SK-N-SH (cell line): ENCODE data around the gene SLC22A5. TPM values are rescaled to one million over a fixed set of nuclear protein-coding genes. Genes with fewer than 3 reads are reported as not detected.

Experiments used
- CTCF ChIA-PET: fragments of 300-600, 350-600 bp; formaldehyde crosslinking; extraction: SDS; loops from one replicate; lab custom pipeline; 2021; lab: Yijun Ruan, JAX
- POLR2A ChIA-PET: fragments of 350-600 bp; sonication (Branson Sonifier 250); formaldehyde crosslinking; extraction: SDS; loops from one replicate; lab custom pipeline; 2020; ENCODE audit warnings: antibody characterized with exemption, inconsistent platforms; lab: Yijun Ruan, JAX
- DNase-seq: peaks from one replicate; pipeline ENCODE4 v3.0.0; 2012
- H2AFZ ChIP-seq: fragments of 200-600 bp; sonication (generic); 2 replicates; pipeline ENCODE4 v1.8.1; 2016; ENCODE audit warnings: antibody characterized with exemption, mild to moderate bottlenecking, low read depth
- H3F3A ChIP-seq: fragments of 200-600 bp; sonication (generic); replicated peaks from 2 replicates; pipeline ENCODE3; 2016; ENCODE audit warnings: antibody characterized with exemption, mild to moderate bottlenecking; ENCODE audit not compliant: insufficient read depth
- H3K27ac ChIP-seq, 2 experiments: fragments of 200-500 bp in 1 of 2; fragments of 200-600 bp in 1 of 2; sonication (Bioruptor generic) in 1 of 2; sonication (generic), shearing (Covaris generic) in 1 of 2; 2 replicates each; pipeline versions ENCODE4 v1.5.1 to v1.6.1; 2014 to 2016; ENCODE audit warnings: low read depth in 2 of 2, inconsistent platforms in 1 of 2, low read length in 1 of 2, mild to moderate bottlenecking in 1 of 2, mixed read lengths in 1 of 2
- H3K27me3 ChIP-seq: fragments of 200-600 bp; sonication (generic), shearing (Covaris generic); 2 replicates; pipeline ENCODE4 v1.6.1; 2016; ENCODE audit warnings: mixed run types; ENCODE audit not compliant: insufficient read depth
- H3K36me3 ChIP-seq, 2 experiments: fragments of 200-500 bp in 1 of 2; fragments of 200-600 bp in 1 of 2; sonication (Bioruptor generic) in 1 of 2; sonication (generic) in 1 of 2; replicated peaks in 1 of 2; 2 replicates each; pipeline versions ENCODE3 to v1.5.1; 2014 to 2016; ENCODE audit warnings: low read length in 1 of 2, mild to moderate bottlenecking in 1 of 2; ENCODE audit not compliant: insufficient read depth in 2 of 2, control insufficient read depth in 1 of 2
- H3K4me1 ChIP-seq, 2 experiments: fragments of 200-500 bp in 1 of 2; fragments of 200-600 bp in 1 of 2; sonication (Bioruptor generic) in 1 of 2; sonication (generic), shearing (Covaris generic) in 1 of 2; 2 replicates each; pipeline versions ENCODE4 v1.5.1 to v1.6.1; 2014 to 2016; ENCODE audit warnings: low read depth in 1 of 2, low read length in 1 of 2, mixed run types in 1 of 2; ENCODE audit not compliant: insufficient read depth in 2 of 2, control insufficient read depth in 1 of 2
- H3K4me2 ChIP-seq: fragments of 200-600 bp; sonication (generic), shearing (Covaris generic); 2 replicates; pipeline ENCODE4 v1.6.1; 2017; ENCODE audit warnings: mixed run types
- H3K4me3 ChIP-seq, 2 experiments: fragments of 200-500 bp in 1 of 2; fragments of 200-600 bp in 1 of 2; sonication (Bioruptor generic) in 1 of 2; sonication (generic), shearing (Covaris generic) in 1 of 2; 2 replicates each; pipeline versions ENCODE4 v1.5.1 to v1.8.1; 2014 to 2016; ENCODE audit warnings: low read depth in 2 of 2, inconsistent platforms in 1 of 2, low read length in 1 of 2, mild to moderate bottlenecking in 1 of 2, mixed read lengths in 1 of 2, moderate library complexity in 1 of 2
- H3K79me2 ChIP-seq: fragments of 200-600 bp; sonication (generic); 2 replicates; pipeline ENCODE4 v1.8.1; 2017; ENCODE audit warnings: mild to moderate bottlenecking; ENCODE audit not compliant: insufficient read depth
- H3K9ac ChIP-seq: fragments of 200-600 bp; sonication (generic); 2 replicates; pipeline ENCODE4 v1.6.1; 2017; ENCODE audit warnings: mixed run types
- H3K9me2 ChIP-seq: fragments of 200-600 bp; sonication (generic); 2 replicates; pipeline ENCODE4 v1.6.1; 2017; ENCODE audit warnings: mixed run types
- H3K9me3 ChIP-seq: fragments of 200-600 bp; sonication (generic); 2 replicates; pipeline ENCODE4 v1.6.1; 2017; ENCODE audit warnings: mixed run types, mild to moderate bottlenecking, moderate library complexity
- H4K20me1 ChIP-seq: fragments of 200-600 bp; sonication (generic); 2 replicates; pipeline ENCODE4 v1.6.1; 2017; ENCODE audit warnings: mild to moderate bottlenecking, mixed run types; ENCODE audit not compliant: insufficient read depth
- CHD2 ChIP-seq: fragments of 150-350 bp; IDR thresholded peaks from 2 replicates; pipeline ENCODE4 v1.6.1; 2018; ENCODE audit warnings: low read length; ENCODE audit not compliant: partially characterized antibody
- ELF1 ChIP-seq: IDR thresholded peaks from 2 replicates; pipeline ENCODE4 v1.4.0; 2012
- EZH2phosphoT487 ChIP-seq: fragments of 200-600 bp; sonication (generic); IDR thresholded peaks from 2 replicates; pipeline ENCODE4 v1.6.1; 2017; ENCODE audit warnings: low read depth, mixed run types, mild to moderate bottlenecking, antibody characterized with exemption, moderate library complexity, borderline replicate concordance
- FOSL2 ChIP-seq: IDR thresholded peaks from 2 replicates; pipeline ENCODE4 v1.4.0; 2012; ENCODE audit warnings: low read depth, mild to moderate bottlenecking, moderate library complexity, borderline replicate concordance
- FOXJ3 ChIP-seq: sonication (generic); formaldehyde crosslinking; IDR thresholded peaks from 2 replicates; pipeline ENCODE4 v1.5.1; 2020; ENCODE audit warnings: mild to moderate bottlenecking, missing genetic modification reagents
- FOXM1 ChIP-seq: IDR thresholded peaks from 2 replicates; pipeline ENCODE4 v1.4.0; 2012; ENCODE audit warnings: low read depth, mild to moderate bottlenecking
- GABPA ChIP-seq: IDR thresholded peaks from 2 replicates; pipeline ENCODE4 v1.4.0; 2012; ENCODE audit warnings: low read depth, mild to moderate bottlenecking
- GATA2 ChIP-seq: sonication (generic); formaldehyde crosslinking; IDR thresholded peaks from 2 replicates; pipeline ENCODE4 v1.5.0; 2020; ENCODE audit warnings: mild to moderate bottlenecking, missing genetic modification reagents
- JUND ChIP-seq: IDR thresholded peaks from 2 replicates; pipeline ENCODE4 v1.4.0; 2012
- MXI1 ChIP-seq: IDR thresholded peaks from 2 replicates; pipeline ENCODE4 v1.6.1; 2012; ENCODE audit warnings: mild to moderate bottlenecking, low read depth, low read length, improper control_type of control experiment
- NRF1 ChIP-seq: IDR thresholded peaks from 2 replicates; pipeline ENCODE4 v1.6.1; 2012; ENCODE audit warnings: low read depth, mild to moderate bottlenecking, low read length
- RAD21 ChIP-seq: IDR thresholded peaks from 2 replicates; pipeline ENCODE4 v1.6.1; 2012; ENCODE audit warnings: mild to moderate bottlenecking, low read length
- RFX5 ChIP-seq: IDR thresholded peaks from 2 replicates; pipeline ENCODE4 v1.6.1; 2012; ENCODE audit warnings: mild to moderate bottlenecking, improper control_type of control experiment, low read length
- RXRA ChIP-seq: IDR thresholded peaks from 2 replicates; pipeline ENCODE4 v1.4.0; 2012; ENCODE audit warnings: low read depth, mild to moderate bottlenecking, borderline replicate concordance
- SIN3A ChIP-seq: IDR thresholded peaks from 2 replicates; pipeline ENCODE4 v1.6.1; 2012; ENCODE audit warnings: low read depth, mild to moderate bottlenecking, low read length, moderate library complexity, borderline replicate concordance
- TCF12 ChIP-seq: IDR thresholded peaks from 2 replicates; pipeline ENCODE4 v1.4.0; 2012
- TEAD4 ChIP-seq: IDR thresholded peaks from 2 replicates; pipeline ENCODE4 v1.4.0; 2012; ENCODE audit warnings: mild to moderate bottlenecking, borderline replicate concordance; ENCODE audit not compliant: insufficient read depth
- YY1 ChIP-seq: IDR thresholded peaks from 2 replicates; pipeline ENCODE4 v1.4.0; 2012; ENCODE audit warnings: low read depth, mild to moderate bottlenecking
- WGBS: methylation state at CpG from one replicate; pipeline ENCODE4 v1.1.6; 2017; ENCODE audit warnings: low lambda C conversion rate; 5-methylcytosine and 5-hydroxymethylcytosine counted together
- polyA plus RNA-seq, 3 experiments: library from polyadenylated mRNA; depleted of rRNA; stranded (reverse); fragments of >200 nt; gene quantifications; 2 replicates each; pipeline ENCODE4 v1.2.3, GENCODE V29; 2012
- TF ChIP-seq, protein P1 (sequence below): IDR thresholded peaks from 2 replicates; pipeline ENCODE4 v1.4.0; 2012; ENCODE audit warnings: low read depth
- TF ChIP-seq, protein P2 (sequence below): IDR thresholded peaks from 2 replicates; pipeline ENCODE4 v1.4.0; 2012; ENCODE audit warnings: low read depth, borderline replicate concordance
- TF ChIP-seq, protein P3 (sequence below): IDR thresholded peaks from 2 replicates; pipeline ENCODE4 v1.6.1; 2012; ENCODE audit warnings: mild to moderate bottlenecking, low read depth, low read length, moderate library complexity
- TF ChIP-seq, protein P4 (sequence below): IDR thresholded peaks from 2 replicates; pipeline ENCODE4 v1.4.0; 2012; ENCODE audit warnings: low read depth, borderline replicate concordance

The SLC22A5 gene
- polyA plus RNA-seq, 1 of the 3 experiments (the other 2 are of a cell fraction) = 8.3 TPM

- DNase-seq = no peak
- TF ChIP-seq RFX5 (no peak), RAD21 (no peak), JUND (no peak), FOXM1 (no peak), SIN3A (no peak)
- TF ChIP-seq, protein P1, sequence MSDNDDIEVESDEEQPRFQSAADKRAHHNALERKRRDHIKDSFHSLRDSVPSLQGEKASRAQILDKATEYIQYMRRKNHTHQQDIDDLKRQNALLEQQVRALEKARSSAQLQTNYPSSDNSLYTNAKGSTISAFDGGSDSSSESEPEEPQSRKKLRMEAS = no peak
- Histone ChIP-seq H2AFZ (no peak overlapping the region), H3K27me3 (no peaks in the 10 kb centered on the region), H3K4me3 (no peak overlapping the region), H3K4me2 (no peak overlapping the region; the same call in 1 of the 2 replicates), H3K36me3 (no peaks in the 10 kb centered on the region), H3K9ac (no peak overlapping the region), H3K27ac (no peak overlapping the region), H3K79me2 (no peaks in the 10 kb centered on the region), H3F3A (peaks cover 9% of the 10 kb centered on the region), H3K9me2 (no peaks in the 10 kb centered on the region), H4K20me1 (no peaks in the 10 kb centered on the region), H3K9me3 (no peaks in the 10 kb centered on the region), H3K4me1 (peaks cover 6 to 13% of the 10 kb centered on the region in 2 experiments; a peak in 2 of 4 replicates)
- ChIA-PET CTCF (interaction anchor here (0.7 to 1.7 kb wide), 3 partner anchors 13 to 129 kb away, joined by 3 to 4 read pairs (median 4); no protein-coding TSS in a partner anchor), POLR2A (interaction anchor here (0.6 kb wide), 1 partner anchor 124 kb away, joined by 3 read pairs; no protein-coding TSS in a partner anchor)
- WGBS = 100% methylated on average over 5 of the region's 5 CpGs
Observed at GRCh38 chr5:132371603-132371994, 2.1 kb downstream of the SLC22A5 start.

DNA sequence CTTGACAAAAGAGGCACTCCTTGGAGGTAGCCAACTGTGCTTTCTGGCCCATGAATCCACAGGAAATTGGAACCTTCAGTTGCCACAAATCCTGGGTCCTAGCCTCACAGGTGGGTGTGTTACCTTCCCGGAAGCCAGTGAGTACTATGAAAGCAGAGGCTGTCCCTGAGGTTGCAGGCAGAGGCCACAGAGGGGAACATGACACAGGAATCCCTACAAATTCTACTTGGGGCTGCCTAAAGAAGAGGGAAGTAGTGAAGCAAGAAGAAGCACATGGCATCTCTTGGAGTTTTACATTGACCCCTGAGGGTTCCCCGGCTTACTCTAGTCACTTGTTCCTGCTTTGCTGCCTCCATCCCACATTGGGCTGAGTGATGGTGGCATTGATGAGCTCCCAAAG, 2.6 kb downstream of the SLC22A5 start:
- Histone ChIP-seq H3K27ac (no peak overlapping the region), H3K27me3 (no peaks in the 10 kb centered on the region), H3K9me2 (no peaks in the 10 kb centered on the region)
- WGBS = 100% methylated on average over 2 of the region's 2 CpGs
- no peak for TF ChIP-seq GATA2
- no peak for TF ChIP-seq RXRA
- no peak for TF ChIP-seq FOXJ3
- no peak for TF ChIP-seq MXI1
- TF ChIP-seq TCF12 = no peak
- TF ChIP-seq GABPA = no peak
- no peak for TF ChIP-seq NRF1
- TF ChIP-seq FOSL2 = no peak
- TF ChIP-seq, protein P2, sequence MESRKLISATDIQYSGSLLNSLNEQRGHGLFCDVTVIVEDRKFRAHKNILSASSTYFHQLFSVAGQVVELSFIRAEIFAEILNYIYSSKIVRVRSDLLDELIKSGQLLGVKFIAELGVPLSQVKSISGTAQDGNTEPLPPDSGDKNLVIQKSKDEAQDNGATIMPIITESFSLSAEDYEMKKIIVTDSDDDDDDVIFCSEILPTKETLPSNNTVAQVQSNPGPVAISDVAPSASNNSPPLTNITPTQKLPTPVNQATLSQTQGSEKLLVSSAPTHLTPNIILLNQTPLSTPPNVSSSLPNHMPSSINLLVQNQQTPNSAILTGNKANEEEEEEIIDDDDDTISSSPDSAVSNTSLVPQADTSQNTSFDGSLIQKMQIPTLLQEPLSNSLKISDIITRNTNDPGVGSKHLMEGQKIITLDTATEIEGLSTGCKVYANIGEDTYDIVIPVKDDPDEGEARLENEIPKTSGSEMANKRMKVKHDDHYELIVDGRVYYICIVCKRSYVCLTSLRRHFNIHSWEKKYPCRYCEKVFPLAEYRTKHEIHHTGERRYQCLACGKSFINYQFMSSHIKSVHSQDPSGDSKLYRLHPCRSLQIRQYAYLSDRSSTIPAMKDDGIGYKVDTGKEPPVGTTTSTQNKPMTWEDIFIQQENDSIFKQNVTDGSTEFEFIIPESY = no peak
- TF ChIP-seq, protein P3, sequence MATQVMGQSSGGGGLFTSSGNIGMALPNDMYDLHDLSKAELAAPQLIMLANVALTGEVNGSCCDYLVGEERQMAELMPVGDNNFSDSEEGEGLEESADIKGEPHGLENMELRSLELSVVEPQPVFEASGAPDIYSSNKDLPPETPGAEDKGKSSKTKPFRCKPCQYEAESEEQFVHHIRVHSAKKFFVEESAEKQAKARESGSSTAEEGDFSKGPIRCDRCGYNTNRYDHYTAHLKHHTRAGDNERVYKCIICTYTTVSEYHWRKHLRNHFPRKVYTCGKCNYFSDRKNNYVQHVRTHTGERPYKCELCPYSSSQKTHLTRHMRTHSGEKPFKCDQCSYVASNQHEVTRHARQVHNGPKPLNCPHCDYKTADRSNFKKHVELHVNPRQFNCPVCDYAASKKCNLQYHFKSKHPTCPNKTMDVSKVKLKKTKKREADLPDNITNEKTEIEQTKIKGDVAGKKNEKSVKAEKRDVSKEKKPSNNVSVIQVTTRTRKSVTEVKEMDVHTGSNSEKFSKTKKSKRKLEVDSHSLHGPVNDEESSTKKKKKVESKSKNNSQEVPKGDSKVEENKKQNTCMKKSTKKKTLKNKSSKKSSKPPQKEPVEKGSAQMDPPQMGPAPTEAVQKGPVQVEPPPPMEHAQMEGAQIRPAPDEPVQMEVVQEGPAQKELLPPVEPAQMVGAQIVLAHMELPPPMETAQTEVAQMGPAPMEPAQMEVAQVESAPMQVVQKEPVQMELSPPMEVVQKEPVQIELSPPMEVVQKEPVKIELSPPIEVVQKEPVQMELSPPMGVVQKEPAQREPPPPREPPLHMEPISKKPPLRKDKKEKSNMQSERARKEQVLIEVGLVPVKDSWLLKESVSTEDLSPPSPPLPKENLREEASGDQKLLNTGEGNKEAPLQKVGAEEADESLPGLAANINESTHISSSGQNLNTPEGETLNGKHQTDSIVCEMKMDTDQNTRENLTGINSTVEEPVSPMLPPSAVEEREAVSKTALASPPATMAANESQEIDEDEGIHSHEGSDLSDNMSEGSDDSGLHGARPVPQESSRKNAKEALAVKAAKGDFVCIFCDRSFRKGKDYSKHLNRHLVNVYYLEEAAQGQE = no peak
- no peak for TF ChIP-seq EZH2phosphoT487
- TF ChIP-seq, protein P4, sequence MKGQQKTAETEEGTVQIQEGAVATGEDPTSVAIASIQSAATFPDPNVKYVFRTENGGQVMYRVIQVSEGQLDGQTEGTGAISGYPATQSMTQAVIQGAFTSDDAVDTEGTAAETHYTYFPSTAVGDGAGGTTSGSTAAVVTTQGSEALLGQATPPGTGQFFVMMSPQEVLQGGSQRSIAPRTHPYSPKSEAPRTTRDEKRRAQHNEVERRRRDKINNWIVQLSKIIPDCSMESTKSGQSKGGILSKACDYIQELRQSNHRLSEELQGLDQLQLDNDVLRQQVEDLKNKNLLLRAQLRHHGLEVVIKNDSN = no peak
- no peak for TF ChIP-seq CHD2
- TF ChIP-seq ELF1 = no peak
- no peak for TF ChIP-seq YY1
- no peak for TF ChIP-seq SIN3A
- TF ChIP-seq TEAD4 = no peak
- TF ChIP-seq RAD21 = no peak
- TF ChIP-seq RFX5 = no peak
- TF ChIP-seq, all 33 proteins: peak for 0
- no peaks in the 10 kb centered on the region for H4K20me1 ChIP-seq
- peak overlapping the region; percentile 19; the same call in 1 of the 2 replicates for H3K4me2 ChIP-seq
- no peaks in the 10 kb centered on the region for H3K36me3 ChIP-seq
- peaks cover 9% of the 10 kb centered on the region for H3F3A ChIP-seq
- no peaks in the 10 kb centered on the region for H3K79me2 ChIP-seq
- no peak overlapping the region for H2AFZ ChIP-seq
- no peak overlapping the region for H3K9ac ChIP-seq
- CTCF ChIA-PET = interaction anchor here (1.2 to 1.7 kb wide), 2 partner anchors 14 to 129 kb away, joined by 3 to 4 read pairs; no protein-coding TSS in a partner anchor
- H3K9me3 ChIP-seq = no peaks in the 10 kb centered on the region
- no peak for DNase-seq
- POLR2A ChIA-PET = no interaction called here
- H3K4me3 ChIP-seq = no peak overlapping the region
- peaks cover 6 to 13% of the 10 kb centered on the region in 2 experiments; a peak in 2 of 4 replicates for H3K4me1 ChIP-seq
